HG03175 (cell line): ENCODE results near the gene PLA2G4D.
"Not testable (repeated sequence)": the region's sequence is repeated elsewhere in the genome, so short reads cannot be mapped to it uniquely, and the experiment has no call there.

ENCODE experiments used
- ATAC-seq: cut with Tn5 transposase; IDR thresholded peaks from one replicate; pipeline ENCODE4 v1.9.1; 2021; ENCODE audit warnings: mild to moderate bottlenecking, moderate library complexity; ENCODE audit not compliant: unreplicated experiment

Gene PLA2G4D

DNA sequence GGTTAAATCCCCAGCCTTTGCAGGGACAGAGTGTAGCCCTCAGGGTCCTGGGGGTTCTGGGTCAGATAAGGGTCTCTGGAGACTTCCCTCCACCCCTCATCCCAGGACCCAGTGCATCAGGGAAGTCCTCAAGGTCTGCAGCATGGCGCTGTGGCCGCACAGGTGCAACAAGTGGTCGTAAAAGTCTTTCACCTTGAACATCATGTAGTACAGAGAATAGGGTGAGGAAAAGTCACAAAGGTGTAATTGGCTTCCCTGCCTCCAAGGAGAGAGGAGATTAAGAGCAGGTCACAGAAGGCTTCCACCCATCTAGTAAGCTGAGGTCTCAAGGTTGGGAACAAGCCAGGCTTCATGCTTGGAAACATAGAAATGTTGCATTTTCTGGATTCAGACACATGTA is 29.2 kb upstream of the PLA2G4D start:
- no peak for ATAC-seq

DNA sequence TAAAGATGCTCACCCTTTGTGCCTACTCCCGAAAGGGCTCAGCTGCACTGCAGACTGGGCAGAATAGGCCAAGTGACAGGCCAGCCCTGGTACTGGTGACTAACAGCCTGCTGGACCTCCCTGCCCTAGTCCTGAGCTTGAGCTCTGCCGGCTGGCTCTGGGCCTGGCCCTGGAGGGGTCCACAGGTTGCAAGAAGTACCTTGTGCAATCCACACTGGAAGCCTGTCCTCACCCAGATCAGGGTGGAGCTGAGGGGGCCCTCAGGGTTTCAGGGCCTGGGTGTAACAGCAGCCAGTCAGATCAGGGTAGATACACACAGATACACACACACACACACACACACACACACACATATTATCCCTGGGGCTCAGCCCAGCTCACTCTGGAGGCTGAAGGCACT is 27.3 kb upstream of the PLA2G4D start:
- ATAC-seq, result no peak

DNA sequence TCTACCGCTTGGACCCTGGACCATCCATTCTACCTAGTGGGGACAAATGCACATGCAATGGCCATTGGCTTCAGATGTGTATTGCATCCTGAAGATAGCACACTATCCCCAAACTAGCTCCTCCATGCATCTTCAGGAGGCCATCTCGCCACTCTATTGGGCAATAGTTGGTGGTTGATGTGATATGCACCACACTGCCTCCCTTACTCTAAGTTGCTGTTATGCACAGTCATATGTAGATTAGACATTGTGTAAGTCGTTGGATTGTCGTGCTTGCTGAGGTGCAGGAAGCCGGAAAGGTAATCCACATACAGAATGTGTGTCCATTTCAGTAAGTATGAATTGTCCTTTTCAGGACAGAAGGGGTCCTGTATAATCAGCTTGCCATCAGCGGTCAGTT is 26.7 kb upstream of the PLA2G4D start:
- ATAC-seq, result no peak

DNA sequence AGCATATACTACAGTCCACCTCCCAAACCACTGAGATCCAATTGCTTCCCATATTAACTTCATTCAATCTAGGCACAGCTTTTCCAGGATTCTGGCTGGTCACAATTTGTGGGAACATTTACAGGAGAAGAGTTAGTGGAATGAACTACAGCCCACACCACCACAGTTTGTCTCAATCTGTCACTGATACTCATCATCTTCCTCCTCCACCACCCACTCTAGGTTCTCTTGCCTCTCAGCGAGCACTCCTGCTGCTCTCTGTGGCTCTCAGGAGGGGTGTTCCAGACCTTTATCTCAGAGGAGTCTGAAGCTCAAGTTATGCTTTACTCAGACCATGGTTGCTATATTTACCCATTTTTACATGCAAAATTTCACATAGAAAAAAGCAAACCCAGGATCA is 25.9 kb upstream of the PLA2G4D start:
- ATAC-seq, result no peak

DNA sequence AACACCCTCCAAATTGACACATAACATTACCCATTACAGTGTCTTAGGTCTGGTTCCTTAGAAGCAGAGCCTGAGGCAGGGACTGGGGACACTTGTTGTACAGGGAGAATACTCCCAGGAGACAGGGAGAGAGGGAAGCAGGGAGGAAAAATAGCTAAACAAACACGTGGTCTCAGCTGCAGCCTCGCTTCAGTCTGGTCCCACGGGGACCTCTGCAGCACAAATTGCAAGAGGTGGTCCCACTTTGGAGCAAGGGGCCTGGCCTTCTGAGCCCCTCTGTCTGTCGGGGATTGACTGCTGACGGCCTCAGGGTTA is 25.0 kb upstream of the PLA2G4D start:
- no peak for ATAC-seq

DNA sequence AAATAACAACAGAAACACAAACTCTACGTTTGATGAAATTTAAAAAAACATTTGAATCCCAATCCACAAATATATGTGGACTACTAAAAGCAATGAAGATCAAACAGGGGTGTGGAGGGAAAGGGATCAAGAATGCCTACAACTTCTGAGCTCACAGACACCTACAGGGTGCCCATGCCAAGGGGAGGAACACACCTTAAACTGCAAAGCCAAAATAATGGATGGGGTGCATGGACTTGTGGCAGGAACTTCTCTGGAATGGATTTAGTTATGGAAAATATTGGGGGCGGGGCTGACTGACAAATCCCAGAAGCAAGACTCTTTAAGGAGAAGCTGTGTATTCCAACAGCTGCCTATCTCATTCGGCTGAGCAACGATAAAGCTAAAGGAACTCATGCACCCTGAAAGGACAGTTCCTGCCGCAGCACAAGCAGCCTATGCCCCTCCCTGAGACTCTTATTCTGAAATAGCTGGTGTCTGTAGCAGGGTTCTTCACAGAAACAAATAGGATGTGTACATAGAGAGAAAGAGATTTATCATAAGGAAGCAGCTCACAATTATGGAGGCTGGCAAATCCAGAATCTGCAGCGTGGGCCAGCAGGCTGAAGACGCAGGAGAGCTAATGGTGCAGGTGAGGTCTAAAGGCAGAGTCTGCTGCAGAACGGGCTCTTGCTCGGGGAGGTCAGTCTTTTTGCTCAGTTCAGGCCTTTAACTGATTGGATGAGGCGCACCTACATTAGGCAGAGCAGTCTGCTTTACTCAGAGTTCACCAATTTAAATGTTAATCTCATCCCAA is 24.5 kb upstream of the PLA2G4D start:
- ATAC-seq, result no peak

DNA sequence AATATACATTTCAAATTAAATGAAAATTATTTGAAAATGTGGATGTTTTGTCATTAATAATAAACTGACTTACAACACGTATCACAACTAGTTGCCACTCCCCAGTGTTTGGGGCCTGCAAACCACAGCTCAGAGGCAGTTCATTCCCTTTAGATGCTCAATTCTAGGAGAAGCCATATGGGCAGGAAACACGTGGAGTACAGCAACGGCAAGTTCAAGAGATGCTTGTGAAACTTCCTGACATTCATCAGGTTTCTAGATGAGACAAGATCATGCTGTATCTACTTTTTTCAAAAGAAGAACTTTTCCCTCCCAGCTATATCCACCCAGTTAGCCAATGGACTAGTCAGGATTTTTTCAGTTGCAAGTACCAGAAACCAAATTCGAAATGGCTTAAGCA is 17.6 kb upstream of the PLA2G4D start:
- no peak for ATAC-seq

DNA sequence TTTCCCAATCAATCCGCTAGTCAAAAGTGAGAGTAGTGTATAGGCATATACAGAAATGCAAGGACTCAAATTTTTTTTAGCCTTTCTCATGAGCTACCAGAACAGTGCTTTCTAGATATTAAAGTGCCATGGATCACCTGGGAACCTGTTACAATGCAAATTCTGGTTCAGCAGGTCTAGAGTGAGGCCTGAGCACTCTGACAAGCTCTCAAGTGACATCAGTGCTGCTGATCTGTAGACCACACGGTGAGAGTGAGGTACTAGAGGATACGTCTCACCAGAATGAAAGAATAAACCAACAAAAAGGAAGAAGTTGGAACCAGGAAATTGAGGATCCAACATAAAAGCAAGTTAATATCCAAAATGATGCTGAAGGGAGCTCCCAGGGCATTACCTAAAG is 16.0 kb upstream of the PLA2G4D start:
- ATAC-seq, result no peak

DNA sequence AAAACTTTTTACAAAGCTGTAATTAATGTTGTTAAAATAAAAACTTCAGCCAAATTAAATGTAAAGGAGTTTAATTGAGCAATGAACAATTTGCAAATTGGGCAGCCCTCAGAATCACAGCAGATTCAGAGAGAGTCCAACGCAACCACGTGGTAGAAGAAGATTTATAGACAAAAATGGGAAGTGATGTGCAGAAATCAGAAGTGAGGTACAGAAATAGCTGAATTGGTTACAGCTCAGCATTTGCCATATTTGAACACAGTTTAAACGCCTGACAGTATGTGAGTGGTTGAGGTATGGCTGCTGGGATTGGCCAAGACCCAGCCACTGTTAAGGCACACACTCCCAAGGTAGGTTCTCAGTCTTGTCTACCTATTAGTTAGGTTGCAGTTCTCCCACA is 14.4 kb upstream of the PLA2G4D start:
- ATAC-seq, result no peak

DNA sequence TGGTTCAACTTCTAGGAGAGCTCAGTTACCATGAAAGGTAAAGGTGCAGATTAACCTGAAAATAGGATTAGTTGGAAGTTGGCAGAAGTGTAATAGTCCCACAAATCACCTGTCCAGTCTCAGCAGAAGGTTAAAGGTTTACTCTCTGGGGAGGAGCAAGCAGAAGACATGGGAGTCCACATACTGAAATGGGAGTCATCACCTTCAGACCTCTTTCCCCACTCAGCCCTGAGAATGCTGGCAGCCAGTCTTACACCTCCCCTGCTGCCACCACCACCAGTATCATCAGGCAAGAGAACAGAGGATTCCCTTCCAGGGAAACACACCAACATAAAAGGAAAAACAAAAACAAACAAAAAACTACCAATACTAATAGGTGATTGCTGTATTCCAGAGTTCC is 13.8 kb upstream of the PLA2G4D start:
- no peak for ATAC-seq

DNA sequence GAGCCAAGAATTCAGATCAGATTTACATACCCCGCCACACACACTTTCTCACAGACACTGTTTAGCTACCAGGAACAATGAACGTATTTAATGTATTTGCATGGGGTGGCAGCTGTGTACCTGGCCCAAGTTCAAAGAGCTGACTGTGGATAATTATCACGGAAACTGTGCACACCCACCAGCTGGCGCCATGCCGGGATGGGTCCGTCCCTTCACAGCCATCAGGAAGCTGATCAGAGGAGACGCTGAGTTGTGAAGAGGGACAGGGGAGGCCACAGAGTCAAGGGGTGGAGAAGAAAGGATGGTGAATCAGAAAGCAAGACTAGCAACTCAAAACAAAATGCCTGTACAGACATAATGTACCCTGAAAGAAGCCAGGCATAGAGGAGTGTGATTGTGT is 13.1 kb upstream of the PLA2G4D start:
- no peak for ATAC-seq

DNA sequence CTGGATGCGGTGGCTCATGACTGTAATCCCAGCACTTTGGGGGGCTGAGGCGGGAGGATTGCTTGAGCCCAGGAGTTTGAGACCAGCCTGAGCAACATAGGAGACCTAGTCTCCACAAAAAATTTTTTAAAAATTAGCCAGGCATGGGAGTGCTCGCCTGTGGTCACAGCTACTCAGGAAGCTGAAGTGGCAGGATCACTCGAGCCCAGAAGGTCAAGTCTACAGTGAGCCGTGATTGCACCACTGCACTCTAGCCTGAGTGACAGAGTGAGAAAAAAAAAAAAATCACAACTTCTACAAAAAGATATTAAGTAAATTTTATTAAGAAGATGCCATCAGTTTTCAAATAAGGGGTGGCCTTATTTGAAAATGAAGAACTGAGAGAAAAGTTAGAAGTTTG is 11.9 kb upstream of the PLA2G4D start:
- ATAC-seq, result no peak

DNA sequence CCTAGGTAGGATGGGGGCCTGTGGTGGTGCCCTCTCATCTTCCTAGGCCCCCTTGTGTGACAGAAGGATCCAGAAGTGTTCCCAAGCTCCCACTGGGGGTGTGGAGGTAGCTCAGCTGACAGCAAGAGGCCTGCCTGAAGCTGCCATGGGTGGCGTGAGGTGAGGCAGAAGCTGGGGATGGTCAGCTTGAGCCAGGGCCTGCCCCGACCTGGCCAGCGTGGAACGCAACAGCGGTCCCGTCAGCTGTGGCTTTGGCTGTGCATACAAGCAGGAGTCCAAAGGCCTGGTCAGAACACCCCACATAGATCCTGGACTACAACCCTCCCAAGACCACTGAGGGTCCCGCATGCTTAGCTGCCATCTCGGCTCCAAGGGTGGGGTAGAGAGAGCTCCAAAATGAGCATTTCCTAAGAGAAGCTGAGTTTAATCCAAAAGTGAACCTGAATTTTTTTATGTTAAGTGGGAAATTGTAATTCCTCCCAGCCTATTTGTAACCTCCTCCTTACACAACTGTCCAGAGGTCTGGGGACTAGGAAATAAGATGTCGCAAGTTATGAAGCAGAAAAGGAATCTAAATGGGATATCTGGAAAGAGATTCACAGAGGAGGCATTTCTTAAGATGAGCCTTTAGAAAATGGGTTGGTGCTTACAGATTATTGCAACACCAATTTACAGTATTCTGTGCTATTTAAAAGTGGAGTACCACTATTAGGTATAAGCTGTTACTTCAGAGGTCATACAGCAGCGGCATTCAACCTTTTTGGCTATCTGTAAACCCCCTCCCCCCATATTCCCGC is 9.9 kb upstream of the PLA2G4D start:
- no peak for ATAC-seq

DNA sequence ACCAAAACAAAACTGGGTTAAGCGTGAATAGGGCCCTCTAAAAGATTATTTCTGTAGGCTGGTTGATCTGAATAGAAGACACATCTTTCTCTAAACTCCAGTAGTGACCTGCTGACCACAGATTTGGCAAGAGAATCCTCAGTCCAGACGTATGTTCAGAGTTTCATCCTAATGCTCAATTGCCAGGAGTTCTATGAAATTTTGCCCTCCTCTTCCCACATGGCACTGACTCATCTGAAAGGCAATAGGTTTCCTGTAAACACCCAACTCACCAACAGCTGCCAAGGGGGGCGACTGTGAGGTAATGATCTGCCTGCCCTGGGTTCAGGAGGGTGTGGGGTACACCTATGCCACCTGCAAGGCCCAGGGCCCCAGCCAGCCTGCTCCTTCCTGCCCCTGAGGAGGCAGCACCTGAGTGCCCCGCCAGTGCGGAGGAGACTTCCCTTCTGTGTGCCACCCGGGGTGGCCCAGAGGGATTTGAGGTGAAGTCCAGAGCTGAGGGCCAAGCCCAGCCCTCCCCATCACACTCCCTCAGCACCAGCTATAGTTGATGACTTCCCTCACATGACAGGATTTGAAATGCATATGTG is 8.4 kb upstream of the PLA2G4D start:
- no peak for ATAC-seq

DNA sequence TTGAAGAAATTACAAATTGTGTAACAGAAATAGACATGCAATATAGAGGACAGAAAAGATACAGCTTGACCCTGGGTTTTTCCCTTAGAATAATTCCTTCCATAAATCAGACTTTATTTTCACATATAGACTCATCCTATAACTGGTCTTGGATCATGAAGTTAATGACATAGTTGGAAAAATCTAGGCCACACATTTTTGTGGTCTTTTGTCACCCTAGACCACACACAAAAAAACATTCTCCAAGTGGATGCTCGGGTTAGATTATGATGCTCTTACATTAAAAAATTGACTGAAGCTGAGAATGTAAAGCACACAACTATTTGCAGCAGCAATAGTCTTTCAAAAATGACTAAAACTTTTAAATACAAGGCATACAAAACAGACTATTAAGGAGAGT is 7.5 kb upstream of the PLA2G4D start:
- ATAC-seq, result no peak

DNA sequence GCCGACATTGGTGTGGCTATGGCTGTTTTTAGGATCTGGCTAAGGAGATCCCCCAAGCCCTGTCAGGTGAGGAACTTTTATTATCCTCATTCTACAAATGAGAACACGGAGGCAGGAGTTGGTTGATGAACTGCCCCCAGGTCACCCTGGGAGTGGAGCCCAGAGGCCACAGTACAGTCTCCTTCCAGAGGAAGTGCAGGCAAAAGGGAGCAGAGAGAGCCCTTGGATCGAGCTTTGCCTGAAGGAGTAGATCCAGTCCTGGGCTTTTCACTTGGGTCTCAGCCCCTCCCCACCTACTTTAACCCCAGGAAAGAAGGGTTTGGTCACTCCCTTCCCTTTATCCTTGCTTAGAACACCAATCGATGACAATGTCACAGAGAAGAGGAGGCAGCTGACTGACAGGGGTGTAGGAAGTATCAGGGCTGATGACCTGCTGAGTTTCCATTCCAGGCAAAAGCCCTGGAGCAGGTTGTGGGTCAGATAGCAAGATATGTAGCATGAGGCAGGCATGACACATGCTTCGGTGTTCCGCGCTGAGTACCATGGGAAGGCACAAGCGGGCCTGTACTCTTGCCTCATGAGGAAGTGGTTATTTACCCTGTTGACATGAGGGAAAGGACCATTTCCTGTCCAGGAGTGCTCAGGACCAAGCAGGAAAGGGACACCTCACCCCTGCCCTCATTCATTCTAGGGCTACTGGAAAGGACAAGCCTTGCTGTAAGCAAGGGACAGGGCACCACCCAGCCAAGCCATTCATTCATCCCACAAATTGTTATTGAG is 5.8 kb upstream of the PLA2G4D start:
- no peak for ATAC-seq

DNA sequence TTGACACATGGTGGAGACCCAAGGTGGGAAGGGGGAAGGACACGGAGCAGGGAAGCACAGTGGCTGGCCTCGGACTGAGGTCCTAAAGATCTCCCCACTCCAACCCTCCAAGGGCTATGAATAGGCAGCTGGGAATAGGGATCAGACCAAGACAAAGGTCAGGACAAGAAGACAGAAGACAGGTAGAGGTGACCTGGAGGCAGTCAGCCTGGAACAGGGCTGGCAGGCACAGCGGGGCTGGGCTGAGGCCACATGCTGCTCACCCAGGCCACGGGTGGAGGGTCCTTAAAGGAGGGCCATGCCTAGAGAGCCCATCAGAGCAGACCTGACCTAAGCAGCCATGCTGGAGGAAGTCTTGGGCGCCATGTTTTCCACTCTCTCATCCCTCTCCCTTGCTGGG is 2.7 kb upstream of the PLA2G4D start:
- no peak for ATAC-seq

DNA sequence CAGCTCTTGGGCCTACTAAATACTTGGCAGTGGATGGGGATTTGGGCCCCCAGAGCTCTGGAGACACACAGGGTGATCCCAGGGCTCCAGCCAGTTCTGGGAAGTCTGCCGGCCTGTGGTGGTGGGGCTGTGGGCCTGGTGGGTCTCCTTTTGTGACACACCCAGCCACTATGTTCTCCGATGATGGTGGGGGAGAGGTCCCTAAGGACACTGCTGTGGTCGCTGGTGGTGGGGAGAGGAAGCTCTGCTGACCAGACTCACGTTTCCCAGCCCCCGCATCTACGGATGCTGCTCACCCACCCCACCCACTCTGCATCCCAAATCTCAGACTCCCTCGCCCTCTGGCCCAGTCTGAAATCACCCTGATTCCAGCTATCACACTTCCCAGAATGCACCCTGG is 396 bp downstream of the PLA2G4D start:
- no peak for ATAC-seq

DNA sequence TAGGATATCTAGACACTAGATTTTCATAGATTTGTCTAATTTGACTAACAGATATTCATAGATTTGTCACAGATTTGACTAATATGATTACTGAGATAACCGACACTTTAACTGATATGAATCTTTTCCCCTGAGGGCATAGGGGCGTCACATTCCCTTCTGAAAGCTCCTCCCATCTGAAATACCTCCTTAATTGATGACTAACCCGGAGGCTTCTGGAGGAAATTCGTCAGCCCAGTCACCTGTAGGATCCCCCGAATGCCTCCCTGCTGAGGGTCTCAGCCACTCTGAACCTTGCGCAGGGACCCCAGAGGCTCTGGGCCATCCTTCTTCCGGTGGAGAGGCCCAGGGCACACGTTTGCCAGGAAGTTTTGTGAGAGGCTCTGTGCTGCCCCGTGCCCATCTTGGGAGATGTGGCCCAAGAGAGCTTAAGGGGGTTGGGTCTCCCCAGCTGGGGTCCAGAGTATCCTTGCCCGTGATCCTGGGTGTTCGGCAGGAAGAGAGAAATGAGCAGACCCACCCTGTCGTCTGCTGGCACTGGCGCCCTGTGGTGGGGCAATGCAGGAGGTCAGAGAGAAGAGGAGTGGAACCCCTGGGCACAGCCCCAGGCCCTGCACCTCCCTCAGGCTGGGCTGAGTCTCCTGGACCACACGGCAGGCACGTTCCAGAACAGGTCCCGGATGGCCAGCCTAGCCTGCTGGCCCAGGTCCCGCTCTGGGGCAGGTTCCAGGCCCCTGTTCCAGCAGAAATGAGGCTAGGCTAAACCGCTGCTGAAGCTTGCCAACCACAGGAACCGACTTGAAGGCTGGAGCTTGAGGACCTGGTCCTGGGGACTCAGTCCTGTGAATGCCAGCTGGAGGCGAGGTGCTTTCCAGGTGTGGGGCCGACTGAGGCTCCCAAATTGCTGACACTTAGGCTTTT is 1.7 kb downstream of the PLA2G4D start:
- ATAC-seq, result no peak

DNA sequence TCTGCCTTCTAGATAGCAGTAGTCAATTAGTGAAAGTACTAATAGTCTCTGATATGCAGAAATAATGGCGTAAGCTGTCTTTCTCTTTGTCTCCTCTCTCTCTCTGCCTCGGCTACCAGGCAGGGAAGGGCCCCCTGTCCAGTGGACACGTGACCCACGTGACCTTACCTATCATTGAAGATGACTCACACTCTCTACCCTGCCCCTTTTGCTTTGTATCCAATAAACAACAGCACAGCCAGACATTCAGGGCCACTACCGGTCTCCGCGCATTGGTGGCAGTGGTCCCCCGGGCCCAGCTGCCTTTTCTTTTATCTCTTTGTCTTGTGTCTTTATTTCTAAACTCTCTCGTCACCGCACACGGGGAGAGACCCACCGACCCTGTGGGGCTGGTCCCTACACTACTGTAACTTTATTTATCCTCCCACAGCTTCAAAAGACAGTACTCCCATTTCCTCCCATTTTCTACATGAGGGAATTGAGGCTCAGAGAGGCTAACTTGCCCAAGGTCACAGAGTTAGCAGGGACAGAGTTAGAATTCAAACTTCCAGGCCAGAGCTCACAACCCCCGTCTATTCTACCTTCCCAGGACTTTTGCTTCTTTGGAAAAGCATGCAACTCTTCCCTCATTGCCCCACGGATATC is 2.5 kb downstream of the PLA2G4D start:
- not testable (repeated sequence) for ATAC-seq
